ENCODE measurements around the gene POLR3GL. TPM values are rescaled to one million over a fixed set of nuclear protein-coding genes. Genes with fewer than 3 reads are reported as not detected.

POLR3GL gene
- total and polyA plus RNA-seq, 10 of the 15 experiments (the other 5 are each of a cell fraction or from before 2014, with no cell fraction given), result 12.8 to 47.0 (median 26.6) TPM

- RAD21 ChIA-PET (ENCODE audit: unreplicated experiment), result interaction anchor here (7.4 kb wide), 1 partner anchor 14 kb away, joined by 100 read pairs; no protein-coding TSS in a partner anchor
- in situ Hi-C loops (cut with MboI), result no loop called here
- Histone ChIP-seq H4K20me1 (ENCODE audit: control insufficient read depth, insufficient read depth) (no peaks in the 10 kb centered on the region), H3K36me3 (ENCODE audit: control insufficient read depth in 2 of 2, insufficient read depth in 2 of 2, low read length in 1 of 2) (peaks cover 0 to 3% of the 10 kb centered on the region in 2 experiments; a peak in 2 of 4 replicates), H3K4me1 (ENCODE audit: control insufficient read depth, insufficient read depth, low read length) (peaks cover 10% of the 10 kb centered on the region), H3K9ac (ENCODE audit: control insufficient read depth, insufficient read depth, low read length) (no peak overlapping the region), H3K27me3 (replicated peaks in 1 of 2; ENCODE audit: control insufficient read depth in 2 of 2, insufficient read depth in 2 of 2, low read length in 1 of 2) (no peaks in the 10 kb centered on the region), H3K79me2 (ENCODE audit: control insufficient read depth, insufficient read depth, low read length) (peaks cover 15% of the 10 kb centered on the region), H3K27ac (ENCODE audit: control insufficient read depth, insufficient read depth) (no peak overlapping the region), H3K4me2 (ENCODE audit: control insufficient read depth, insufficient read depth) (no peak overlapping the region), H3K4me3 (no peak overlapping the region), H2AFZ (ENCODE audit: control insufficient read depth, low read depth, low read length) (no peak overlapping the region), H3K9me3 (replicated peaks; ENCODE audit: control insufficient read depth, insufficient read depth, low read length) (no peaks in the 10 kb centered on the region)
- FAIRE-seq, result no peak
- POLR2A ChIA-PET, result interaction anchor here (0.7 to 7.2 kb wide), 4 partner anchors 8 to 28 kb away, joined by 4 to 61 read pairs (median 5); partner anchors contain the start of genes ANKRD34A and POLR3GL
- SMC1A ChIA-PET (ENCODE audit: uncharacterized antibody, unreplicated experiment), result interaction anchor here (1.2 to 12.5 kb wide), 3 partner anchors 12 to 133 kb away, joined by 3 to 244 read pairs (median 7); partner anchors contain the start of gene PIAS3
- no TSS peak for BruUV-seq (replicated peaks)
- 0 out of 2 replicates have a peak, but pooled peaks have one; percentile 67 for TF ChIP-seq ZBED1 (IDR thresholded peaks at IDR 0.05; ENCODE audit: borderline replicate concordance)
- no peak for TF ChIP-seq USF1 (IDR thresholded peaks at IDR 0.05; ENCODE audit: borderline replicate concordance, extremely low read length, insufficient read depth, low read depth, low read length)
- TF ChIP-seq NRF1 (conservative IDR thresholded peaks at IDR 0.05; ENCODE audit: low read depth, low read length), result no peak
- TF ChIP-seq SMARCA5 (IDR thresholded peaks at IDR 0.05), result no peak
- no peak for TF ChIP-seq RELA (IDR thresholded peaks at IDR 0.05; ENCODE audit: borderline replicate concordance, partially characterized antibody)
- peak; percentile 74; the same call in 1 of the 2 replicates for TF ChIP-seq SMAD5 (IDR thresholded peaks at IDR 0.05; ENCODE audit: low read depth)
- no peak for TF ChIP-seq CBFB (IDR thresholded peaks at IDR 0.05; ENCODE audit: low read depth)
- 0 out of 2 replicates have a peak, but pooled peaks have one; percentile 24 for TF ChIP-seq FOXM1 (IDR thresholded peaks at IDR 0.05; ENCODE audit: low read depth, low read length)
- TF ChIP-seq POLR2A (IDR thresholded peaks at IDR 0.05; ENCODE audit: low read depth, low read length), result peak; percentile 65; the same call in 1 of the 2 replicates
- TF ChIP-seq HSF1 (IDR thresholded peaks at IDR 0.05; ENCODE audit: low read depth, low read length), result no peak
- TF ChIP-seq STAT1 (conservative IDR thresholded peaks at IDR 0.05), result no peak
- TF ChIP-seq POLR2AphosphoS5 (IDR thresholded peaks at IDR 0.05; ENCODE audit: low read length), result peak; percentile 67; the same call in 1 of the 2 replicates
- no peak for TF ChIP-seq DPF2 (IDR thresholded peaks at IDR 0.05)
- 0 out of 4 replicates have a peak, but pooled peaks of 1 of the 2 experiments have one; percentile 14 for TF ChIP-seq CEBPB (IDR thresholded peaks at IDR 0.05; ENCODE audit: borderline replicate concordance in 1 of 2, low read depth in 2 of 2, low read length in 2 of 2)
- no peak for TF ChIP-seq PML (IDR thresholded peaks at IDR 0.05; ENCODE audit: low read length)
- DNase-seq (ENCODE audit: low read depth, low spot score), result no peak
- 100% methylated on average over 1 of the region's 1 CpG for WGBS (ENCODE audit: insufficient coverage, insufficient replicate concordance, low lambda C conversion rate, missing lambda C conversion rate)
- ATAC-seq, result peak; percentile 6; the same call in 1 of the 3 replicates
- CTCF ChIA-PET, result interaction anchor here (1.0 to 12.2 kb wide), 4 partner anchors 12 to 18 kb away, joined by 3 to 196 read pairs (median 4); no protein-coding TSS in a partner anchor
- intact Hi-C loops (cut with micrococcal nuclease; ENCODE audit: unreplicated experiment), result no loop called here
Measured at GRCh38 chr1:145992502-145992936, 28.0 kb downstream of the POLR3GL start.

Measured in GM12878 (cell line).